ENCODE measurements around the gene TSC22D2.

TSC22D2 gene

DNA sequence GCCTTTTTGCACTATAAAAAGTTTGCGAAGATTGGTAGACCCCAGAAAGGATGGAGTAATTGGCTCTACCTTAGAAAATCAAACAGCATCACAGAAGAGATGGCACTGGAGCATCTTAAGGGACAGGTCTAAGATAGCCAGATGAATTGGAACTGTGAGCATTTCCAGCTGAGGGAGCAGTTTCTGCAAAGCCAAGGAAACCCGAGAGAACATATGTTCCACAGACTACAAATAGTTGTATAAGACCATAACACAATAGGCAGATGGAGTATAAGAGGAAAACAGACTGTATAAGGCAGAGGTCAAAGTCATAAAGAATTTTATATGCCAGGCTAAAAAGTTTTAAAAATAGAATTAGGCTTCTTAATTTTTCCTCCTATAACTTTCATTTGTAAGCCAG lies 46.0 kb downstream of the TSC22D2 start:
- TF ChIP-seq CTCF (IDR thresholded peaks at IDR 0.05) = no peak
- no peak for DNase-seq (ENCODE audit: low spot score)
- H3K4me3 ChIP-seq = no peak overlapping the region
- H3K27ac ChIP-seq = no peak overlapping the region

GRCh38 chr3:150454622-150455021 lies 46.5 kb downstream of the TSC22D2 start:
- Histone ChIP-seq H3K4me3 (no peak overlapping the region), H3K27ac (no peak overlapping the region)
- DNase-seq (ENCODE audit: low spot score) = no peak
- TF ChIP-seq CTCF (IDR thresholded peaks at IDR 0.05) = no peak

DNA sequence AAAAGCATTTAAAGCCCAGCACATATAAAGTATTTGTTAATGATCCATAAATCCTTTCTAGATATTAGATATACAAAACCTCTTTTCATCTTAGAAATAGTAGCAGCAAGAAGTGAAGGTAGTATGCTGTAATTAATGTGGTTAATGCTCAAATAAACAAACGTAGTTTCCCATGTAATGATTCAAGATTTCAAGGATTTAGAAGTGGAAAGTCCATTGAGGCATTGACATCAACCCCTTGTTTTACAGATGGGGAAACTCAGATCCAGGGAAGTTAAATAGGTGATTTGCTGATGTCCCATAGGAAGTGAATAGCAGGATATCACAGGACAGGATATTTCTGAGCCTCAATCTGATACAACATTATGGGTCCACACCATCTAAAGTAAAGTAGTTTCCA lies 47.2 kb downstream of the TSC22D2 start:
- Histone ChIP-seq H3K4me3 (no peak overlapping the region), H3K27ac (no peak overlapping the region)
- no peak for TF ChIP-seq CTCF (IDR thresholded peaks at IDR 0.05)
- no peak for DNase-seq (ENCODE audit: low spot score)

- Histone ChIP-seq H3K27ac (no peak overlapping the region), H3K4me3 (no peak overlapping the region)
- no peak for DNase-seq (ENCODE audit: low spot score)
- no peak for TF ChIP-seq CTCF (IDR thresholded peaks at IDR 0.05)
Observed at GRCh38 chr3:150458001-150458400, 49.9 kb downstream of the TSC22D2 start.

- Histone ChIP-seq H3K27ac (no peak overlapping the region), H3K4me3 (no peak overlapping the region)
- TF ChIP-seq CTCF (IDR thresholded peaks at IDR 0.05) = no peak
- no peak for DNase-seq (ENCODE audit: low spot score)
Observed at GRCh38 chr3:150460484-150460883, 52.4 kb downstream of the TSC22D2 start.

GRCh38 chr3:150461399-150461798 lies 53.3 kb downstream of the TSC22D2 start:
- Histone ChIP-seq H3K4me3 (no peak overlapping the region), H3K27ac (no peak overlapping the region)
- TF ChIP-seq CTCF (IDR thresholded peaks at IDR 0.05) = no peak
- no peak for DNase-seq (ENCODE audit: low spot score)

DNA sequence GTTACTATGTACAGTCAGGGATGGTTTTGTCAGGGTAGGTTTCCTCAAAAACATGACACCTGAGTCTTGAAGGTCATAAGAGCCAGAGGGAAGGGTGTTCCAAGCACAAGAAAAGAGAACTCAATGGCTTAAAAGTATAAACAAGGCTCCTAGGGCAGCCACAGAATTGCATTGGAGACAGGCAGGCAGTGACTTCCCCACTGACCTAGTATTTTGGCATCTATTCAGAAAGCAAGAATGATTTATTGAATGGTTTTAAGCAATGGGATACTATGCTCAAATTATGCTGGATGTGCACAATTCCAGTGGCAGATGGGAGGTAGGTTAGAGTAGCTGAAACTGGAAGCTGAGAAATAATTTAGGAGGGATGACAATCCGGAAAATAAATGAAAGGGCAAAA lies 54.0 kb downstream of the TSC22D2 start:
- no peak for TF ChIP-seq CTCF (IDR thresholded peaks at IDR 0.05)
- DNase-seq (ENCODE audit: low spot score) = no peak
- Histone ChIP-seq H3K4me3 (no peak overlapping the region), H3K27ac (no peak overlapping the region)

Measured in coronary artery (tissue), 2 donors.